ENCODE results near the gene SESN2. TPM values are rescaled to one million over a fixed set of nuclear protein-coding genes. Genes with fewer than 3 reads are reported as not detected.

The SESN2 gene
- total and polyA plus RNA-seq, 7 experiments from 2014 or later = 2.3 to 50.7 (median 5.5) TPM

- H3K27ac Mint-ChIP-seq = no peak overlapping the region
- no peak overlapping the region for H3K4me3 Mint-ChIP-seq
- peaks cover 0 to 2% (median 0%) of the 10 kb centered on the region in 11 donors for H3K9me3 Mint-ChIP-seq
- POLR2A ChIA-PET = no interaction called here
- Histone ChIP-seq H3K4me1 (ENCODE audit: control insufficient read depth in 2 of 2, insufficient read depth in 2 of 2, low read length in 2 of 2) (no peaks in the 10 kb centered on the region), H3K9me3 (ENCODE audit: control insufficient read depth in 2 of 3, low read length in 3 of 3) (no peaks in the 10 kb centered on the region), H3K36me3 (ENCODE audit: control insufficient read depth in 2 of 3, insufficient read depth in 3 of 3, low read length in 3 of 3) (no peaks in the 10 kb centered on the region), H3K27me3 (ENCODE audit: control insufficient read depth in 2 of 2, insufficient read depth in 2 of 2, low read length in 2 of 2) (no peaks in the 10 kb centered on the region), H3K27ac (ENCODE audit: low read depth, low read length) (no peak overlapping the region), H3K4me3 (ENCODE audit: low read length) (no peak overlapping the region)
- H3K36me3 Mint-ChIP-seq = no peaks in the 10 kb centered on the region
- no peak for ATAC-seq
- CTCF ChIA-PET = no interaction called here
- no peak for DNase-seq
- peaks cover 0 to 4% (median 0%) of the 10 kb centered on the region in 5 donors for H3K27me3 Mint-ChIP-seq
- intact Hi-C loops (cut with micrococcal nuclease) = no loop called here
- peaks cover 0 to 2% (median 0%) of the 10 kb centered on the region in 7 donors for H3K4me1 Mint-ChIP-seq
These were observed 50.4 kb downstream of the SESN2 start for GRCh38 chr1:28309702-28310101.

- Histone ChIP-seq H3K36me3 (ENCODE audit: control insufficient read depth in 2 of 3, insufficient read depth in 3 of 3, low read length in 3 of 3) (no peaks in the 10 kb centered on the region), H3K27ac (ENCODE audit: low read depth, low read length) (no peak overlapping the region), H3K4me3 (ENCODE audit: low read length) (no peak overlapping the region), H3K4me1 (ENCODE audit: control insufficient read depth in 2 of 2, insufficient read depth in 2 of 2, low read length in 2 of 2) (no peaks in the 10 kb centered on the region), H3K9me3 (ENCODE audit: control insufficient read depth in 2 of 3, low read length in 3 of 3) (no peaks in the 10 kb centered on the region), H3K27me3 (ENCODE audit: control insufficient read depth in 2 of 2, insufficient read depth in 2 of 2, low read length in 2 of 2) (no peaks in the 10 kb centered on the region)
- H3K9me3 Mint-ChIP-seq = no peaks in the 10 kb centered on the region
- peak overlapping the region in 1 of 9 donors; percentile 21 for H3K27ac Mint-ChIP-seq
- peaks cover 0 to 8% (median 0%) of the 10 kb centered on the region in 5 donors for H3K27me3 Mint-ChIP-seq
- H3K36me3 Mint-ChIP-seq = no peaks in the 10 kb centered on the region
- ATAC-seq (peak; percentile 53), DNase-seq (no peak)
- H3K4me3 Mint-ChIP-seq = no peak overlapping the region
- intact Hi-C loops (cut with micrococcal nuclease) = no loop called here
- POLR2A ChIA-PET = interaction anchor here (0.6 kb wide), 1 partner anchor 868 kb away, joined by 3 read pairs; no protein-coding TSS in a partner anchor
- no peaks in the 10 kb centered on the region for H3K4me1 Mint-ChIP-seq
- CTCF ChIA-PET = interaction anchor here (0.6 kb wide), 1 partner anchor 39 kb away, joined by 3 read pairs; no protein-coding TSS in a partner anchor
These were observed 54.6 kb downstream of the SESN2 start for GRCh38 chr1:28313702-28314546.

GRCh38 chr1:28314547-28314941, 55.2 kb downstream of the SESN2 start:
- Histone ChIP-seq H3K27ac (ENCODE audit: low read depth, low read length) (no peak overlapping the region), H3K27me3 (ENCODE audit: control insufficient read depth in 2 of 2, insufficient read depth in 2 of 2, low read length in 2 of 2) (no peaks in the 10 kb centered on the region), H3K4me3 (ENCODE audit: low read length) (no peak overlapping the region), H3K36me3 (ENCODE audit: control insufficient read depth in 2 of 3, insufficient read depth in 3 of 3, low read length in 3 of 3) (no peaks in the 10 kb centered on the region), H3K4me1 (ENCODE audit: control insufficient read depth in 2 of 2, insufficient read depth in 2 of 2, low read length in 2 of 2) (no peaks in the 10 kb centered on the region), H3K9me3 (ENCODE audit: control insufficient read depth in 2 of 3, low read length in 3 of 3) (no peaks in the 10 kb centered on the region)
- Mint-ChIP-seq H3K4me3 (no peak overlapping the region), H3K27me3 (peaks cover 0 to 8% (median 0%) of the 10 kb centered on the region in 5 donors), H3K27ac (no peak overlapping the region), H3K36me3 (no peaks in the 10 kb centered on the region), H3K9me3 (peaks cover 0 to 1% (median 0%) of the 10 kb centered on the region in 11 donors), H3K4me1 (no peaks in the 10 kb centered on the region)
- intact Hi-C loops (cut with micrococcal nuclease) = no loop called here
- POLR2A ChIA-PET = interaction anchor here (0.6 kb wide), 1 partner anchor 868 kb away, joined by 3 read pairs; no protein-coding TSS in a partner anchor
- CTCF ChIA-PET = interaction anchor here (0.6 kb wide), 1 partner anchor 39 kb away, joined by 3 read pairs; no protein-coding TSS in a partner anchor
- ATAC-seq = no peak
- no peak for DNase-seq

- H3K4me3 Mint-ChIP-seq = no peak overlapping the region
- no peak overlapping the region for H3K27ac ChIP-seq (ENCODE audit: low read depth, low read length)
These were observed 57.7 kb downstream of the SESN2 start for GRCh38 chr1:28317014-28317413.

GRCh38 chr1:28322194-28322593, 62.9 kb downstream of the SESN2 start:
- H3K27ac Mint-ChIP-seq = no peak overlapping the region
- CTCF ChIA-PET = interaction anchor here (0.6 to 1.5 kb wide), 2 partner anchors 73 to 687 kb away, joined by 3 to 6 read pairs; no protein-coding TSS in a partner anchor
- no peak for ATAC-seq
- H3K27ac ChIP-seq (ENCODE audit: low read depth, low read length) = no peak overlapping the region
- no peaks in the 10 kb centered on the region for H3K36me3 Mint-ChIP-seq
- no peak overlapping the region for H3K4me3 ChIP-seq (ENCODE audit: low read length)
- DNase-seq = no peak
- peaks cover 0 to 6% (median 0%) of the 10 kb centered on the region in 5 donors for H3K27me3 Mint-ChIP-seq
- peaks cover 0 to 1% (median 0%) of the 10 kb centered on the region in 11 donors for H3K9me3 Mint-ChIP-seq
- no peak overlapping the region for H3K4me3 Mint-ChIP-seq
- no peaks in the 10 kb centered on the region for H3K4me1 ChIP-seq (ENCODE audit: control insufficient read depth in 2 of 2, insufficient read depth in 2 of 2, low read length in 2 of 2)
- H3K27me3 ChIP-seq (ENCODE audit: control insufficient read depth in 2 of 2, insufficient read depth in 2 of 2, low read length in 2 of 2) = peaks cover 0 to 3% of the 10 kb centered on the region in 2 donors
- no peaks in the 10 kb centered on the region for H3K9me3 ChIP-seq (ENCODE audit: control insufficient read depth in 2 of 3, low read length in 3 of 3)
- intact Hi-C loops (cut with micrococcal nuclease) = no loop called here
- H3K4me1 Mint-ChIP-seq = no peaks in the 10 kb centered on the region
- H3K36me3 ChIP-seq (ENCODE audit: control insufficient read depth in 2 of 3, insufficient read depth in 3 of 3, low read length in 3 of 3) = no peaks in the 10 kb centered on the region
- POLR2A ChIA-PET = no interaction called here

More at GRCh38 chr1:28317014-28317413, 57.7 kb downstream of the SESN2 start:
- H3K4me1 Mint-ChIP-seq = no peaks in the 10 kb centered on the region
- H3K27me3 ChIP-seq (ENCODE audit: control insufficient read depth in 2 of 2, insufficient read depth in 2 of 2, low read length in 2 of 2) = peaks cover 0 to 3% of the 10 kb centered on the region in 2 donors
- peaks cover 0 to 6% (median 0%) of the 10 kb centered on the region in 5 donors for H3K27me3 Mint-ChIP-seq
- peak overlapping the region in 1 of 9 donors; percentile 62 for H3K27ac Mint-ChIP-seq
- peaks cover 0 to 1% (median 0%) of the 10 kb centered on the region in 11 donors for H3K9me3 Mint-ChIP-seq
- H3K36me3 ChIP-seq (ENCODE audit: control insufficient read depth in 2 of 3, insufficient read depth in 3 of 3, low read length in 3 of 3) = no peaks in the 10 kb centered on the region
- H3K36me3 Mint-ChIP-seq = no peaks in the 10 kb centered on the region
- intact Hi-C loops (cut with micrococcal nuclease) = no loop called here
- no peak for DNase-seq
- no peaks in the 10 kb centered on the region for H3K9me3 ChIP-seq (ENCODE audit: control insufficient read depth in 2 of 3, low read length in 3 of 3)
- no peaks in the 10 kb centered on the region for H3K4me1 ChIP-seq (ENCODE audit: control insufficient read depth in 2 of 2, insufficient read depth in 2 of 2, low read length in 2 of 2)
- H3K4me3 ChIP-seq (ENCODE audit: low read length) = no peak overlapping the region
- POLR2A ChIA-PET = interaction anchor here (0.7 to 1.1 kb wide), 2 partner anchors 10 to 11 kb away, joined by 3 read pairs; no protein-coding TSS in a partner anchor
- ATAC-seq = no peak
- CTCF ChIA-PET = interaction anchor here (0.6 kb wide), 1 partner anchor 19 kb away, joined by 3 read pairs; no protein-coding TSS in a partner anchor

GRCh38 chr1:28323720-28324119, 64.4 kb downstream of the SESN2 start:
- peaks cover 0 to 5% (median 0%) of the 10 kb centered on the region in 11 donors for H3K9me3 Mint-ChIP-seq
- H3K4me3 ChIP-seq (ENCODE audit: low read length) = no peak overlapping the region
- H3K4me1 ChIP-seq (ENCODE audit: control insufficient read depth in 2 of 2, insufficient read depth in 2 of 2, low read length in 2 of 2) = peaks cover 4 to 6% of the 10 kb centered on the region in 2 donors
- ATAC-seq (no peak), DNase-seq (no peak)
- H3K4me1 Mint-ChIP-seq = peaks cover 3 to 11% (median 6%) of the 10 kb centered on the region in 7 donors
- H3K36me3 Mint-ChIP-seq = peaks cover 0 to 2% (median 0%) of the 10 kb centered on the region in 5 donors
- H3K36me3 ChIP-seq (ENCODE audit: control insufficient read depth in 2 of 3, insufficient read depth in 3 of 3, low read length in 3 of 3) = no peaks in the 10 kb centered on the region
- no peak overlapping the region for H3K27ac ChIP-seq (ENCODE audit: low read depth, low read length)
- peak overlapping the region in 1 of 9 donors; percentile 13 for H3K27ac Mint-ChIP-seq
- peaks cover 0 to 3% (median 0%) of the 10 kb centered on the region in 5 donors for H3K27me3 Mint-ChIP-seq
- ChIA-PET POLR2A (no interaction called here), CTCF (no interaction called here)
- H3K4me3 Mint-ChIP-seq = no peak overlapping the region
- H3K27me3 ChIP-seq (ENCODE audit: control insufficient read depth in 2 of 2, insufficient read depth in 2 of 2, low read length in 2 of 2) = peaks cover 0 to 3% of the 10 kb centered on the region in 2 donors
- no peaks in the 10 kb centered on the region for H3K9me3 ChIP-seq (ENCODE audit: control insufficient read depth in 2 of 3, low read length in 3 of 3)
- intact Hi-C loops (cut with micrococcal nuclease) = no loop called here
